HepG2 (cell line): ENCODE data around the gene RNF222. TPM values are rescaled to one million over a fixed set of nuclear protein-coding genes. Genes with fewer than 3 reads are reported as not detected.

ENCODE experiments used
- ARID2 ChIP-seq: sonication (generic); formaldehyde crosslinking; IDR thresholded peaks from 2 replicates; pipeline ENCODE4 v1.8.1; 2022; ENCODE audit warnings: mild to moderate bottlenecking, missing genetic modification reagents, borderline replicate concordance
- ASH2L ChIP-seq: fragments of 300-600, 200-600 bp; sonication (generic); IDR thresholded peaks from 2 replicates; pipeline ENCODE4 v1.7.0; 2017; ENCODE audit warnings: low read depth, mild to moderate bottlenecking, moderate library complexity, mixed read lengths, low read length; ENCODE audit not compliant: insufficient read length
- CEBPG ChIP-seq: IDR thresholded peaks from 2 replicates; pipeline ENCODE4 v1.6.1; 2016
- CENPBD1 ChIP-seq: sonication (generic); formaldehyde crosslinking; IDR thresholded peaks from 2 replicates; pipeline ENCODE4 v1.8.0; 2022; ENCODE audit warnings: missing genetic modification reagents, low read depth, mild to moderate bottlenecking, borderline replicate concordance
- FOXK1 ChIP-seq: sonication (generic); formaldehyde crosslinking; IDR thresholded peaks from 2 replicates; pipeline ENCODE4 v1.4.0; 2020; ENCODE audit warnings: low read depth, missing genetic modification reagents, borderline replicate concordance
- HDAC2 ChIP-seq: sonication (generic); formaldehyde crosslinking; IDR thresholded peaks from 2 replicates; pipeline ENCODE4 v1.4.0; 2020; ENCODE audit warnings: missing genetic modification reagents
- KLF11 ChIP-seq: IDR thresholded peaks from 2 replicates; pipeline ENCODE4 v1.6.1; 2016; ENCODE audit warnings: missing compliant biosample characterization
- KLF16 ChIP-seq, 2 experiments: sonication (generic) in 1 of 2; formaldehyde crosslinking in 1 of 2; IDR thresholded peaks; 2 replicates each; pipeline versions ENCODE4 v1.6.1 to v1.8.0; 2016 to 2023; ENCODE audit warnings: missing genetic modification reagents in 2 of 2, missing compliant biosample characterization in 1 of 2
- KMT2B ChIP-seq: IDR thresholded peaks from 2 replicates; pipeline ENCODE4 v1.6.1; 2016; ENCODE audit warnings: missing genetic modification reagents, missing compliant biosample characterization
- MED1 ChIP-seq: sonication (generic); formaldehyde crosslinking; IDR thresholded peaks from 2 replicates; pipeline ENCODE4 v1.4.0; 2020; ENCODE audit warnings: missing genetic modification reagents
- NFE2 ChIP-seq: sonication (generic); formaldehyde crosslinking; IDR thresholded peaks from 2 replicates; pipeline ENCODE4 v1.4.0; 2020; ENCODE audit warnings: missing genetic modification reagents
- NFKBIZ ChIP-seq: IDR thresholded peaks from 2 replicates; pipeline ENCODE4 v1.6.1; 2018; ENCODE audit warnings: missing genetic modification reagents, missing compliant biosample characterization
- POGZ ChIP-seq: sonication (generic); formaldehyde crosslinking; IDR thresholded peaks from 2 replicates; pipeline ENCODE4 v1.4.0; 2020; ENCODE audit warnings: mild to moderate bottlenecking, missing genetic modification reagents
- RBAK ChIP-seq: sonication (generic); formaldehyde crosslinking; IDR thresholded peaks from 2 replicates; pipeline ENCODE4 v1.5.1; 2020; ENCODE audit warnings: mild to moderate bottlenecking, missing genetic modification reagents
- RELA ChIP-seq: sonication (generic); formaldehyde crosslinking; IDR thresholded peaks from 2 replicates; pipeline ENCODE4 v1.4.0; 2020; ENCODE audit warnings: missing genetic modification reagents
- REPIN1 ChIP-seq: sonication (generic); formaldehyde crosslinking; IDR thresholded peaks from 2 replicates; pipeline ENCODE4 v1.8.0; 2022; ENCODE audit warnings: missing genetic modification reagents, low read depth, mild to moderate bottlenecking, borderline replicate concordance
- RFXAP ChIP-seq: sonication (generic); formaldehyde crosslinking; IDR thresholded peaks from 2 replicates; pipeline ENCODE4 v1.4.0; 2020; ENCODE audit warnings: missing genetic modification reagents, borderline replicate concordance
- RXRB ChIP-seq: IDR thresholded peaks from 2 replicates; pipeline ENCODE4 v1.6.1; 2016; ENCODE audit warnings: borderline replicate concordance, missing genetic modification reagents, missing compliant biosample characterization
- SALL2 ChIP-seq: sonication (generic); formaldehyde crosslinking; IDR thresholded peaks from 2 replicates; pipeline ENCODE4 v1.8.1; 2023; ENCODE audit warnings: mild to moderate bottlenecking, missing genetic modification reagents, inconsistent platforms
- SAP130 ChIP-seq: IDR thresholded peaks from 2 replicates; pipeline ENCODE4 v1.6.1; 2016; ENCODE audit warnings: low read depth
- SNRNP70 ChIP-seq: fragments of 200-400 bp; formaldehyde crosslinking; IDR thresholded peaks from 2 replicates; pipeline ENCODE4 v1.6.1; 2017; ENCODE audit warnings: mild to moderate bottlenecking, low read depth, low read length, moderate library complexity
- TBP ChIP-seq: sonication (generic); formaldehyde crosslinking; IDR thresholded peaks from 2 replicates; pipeline ENCODE4 v1.5.0; 2020; ENCODE audit warnings: missing genetic modification reagents
- U2AF2 ChIP-seq: fragments of 200-400 bp; formaldehyde crosslinking; IDR thresholded peaks from 2 replicates; pipeline ENCODE4 v1.6.1; 2017; ENCODE audit warnings: low read depth, mild to moderate bottlenecking, low read length
- ZC3H13 ChIP-seq: sonication (generic); formaldehyde crosslinking; IDR thresholded peaks from 2 replicates; pipeline ENCODE4 v1.8.1; 2023; ENCODE audit warnings: mild to moderate bottlenecking, missing genetic modification reagents, moderate library complexity
- ZEB1 ChIP-seq: IDR thresholded peaks from 2 replicates; pipeline ENCODE4 v1.6.1; 2012; ENCODE audit warnings: mild to moderate bottlenecking, low read depth, inconsistent platforms; ENCODE audit not compliant: insufficient replicate concordance
- ZGPAT ChIP-seq: IDR thresholded peaks from 2 replicates; pipeline ENCODE4 v1.6.1; 2016; ENCODE audit warnings: mild to moderate bottlenecking
- ZNF251 ChIP-seq: sonication (generic); formaldehyde crosslinking; IDR thresholded peaks from 2 replicates; pipeline ENCODE4 v1.9.0; 2021; ENCODE audit warnings: mild to moderate bottlenecking, missing genetic modification reagents
- ZNF3 ChIP-seq: IDR thresholded peaks from 2 replicates; pipeline ENCODE4 v1.7.0; 2017; ENCODE audit warnings: inconsistent platforms
- ZNF329 ChIP-seq: sonication (generic); formaldehyde crosslinking; IDR thresholded peaks from 2 replicates; pipeline ENCODE4 v1.9.0; 2021; ENCODE audit warnings: low read depth, mild to moderate bottlenecking, missing genetic modification reagents
- ZNF552 ChIP-seq: sonication (generic); formaldehyde crosslinking; IDR thresholded peaks from 2 replicates; pipeline ENCODE4 v1.9.0; 2022; ENCODE audit warnings: missing genetic modification reagents, mild to moderate bottlenecking, borderline replicate concordance
- ZNF674 ChIP-seq: sonication (generic); formaldehyde crosslinking; IDR thresholded peaks from 2 replicates; pipeline ENCODE4 v1.5.0; 2020; ENCODE audit warnings: low read depth, mild to moderate bottlenecking, missing genetic modification reagents
- ZNF790 ChIP-seq: sonication (generic); formaldehyde crosslinking; IDR thresholded peaks from 2 replicates; pipeline ENCODE4 v1.8.0; 2022; ENCODE audit warnings: missing genetic modification reagents, mild to moderate bottlenecking, borderline replicate concordance
- ZNF792 ChIP-seq: IDR thresholded peaks from 2 replicates; pipeline ENCODE4 v1.6.1; 2016
- polyA plus RNA-seq, 8 experiments: library from polyadenylated mRNA; depleted of rRNA in 3 of 8; stranded (reverse) in 7 of 8; unstranded in 1 of 8; fragments of >200 nt; fragmentation: Illumina TruSeq in 4 of 8; extraction: Trizol in 4 of 8; gene quantifications; 2 replicates each; pipeline versions ENCODE4 v1.2.1 to v1.2.3, GENCODE V29; 2011 to 2016; ENCODE audit warnings: low read depth in 4 of 8, missing spikeins in 1 of 8, mixed read lengths in 1 of 8; ENCODE audit not compliant: insufficient read depth in 1 of 8
- total RNA-seq, 5 experiments: library from RNA; depleted of rRNA; stranded (reverse); fragments of >200 nt; fragmentation: Illumina TruSeq; extraction: Trizol; gene quantifications; 2 replicates each; pipeline ENCODE4 v1.2.3, GENCODE V29; 2016; ENCODE audit warnings: low read depth in 1 of 5

RNF222 gene
- total and polyA plus RNA-seq, 2 of the 13 experiments (the other 11 are each of a cell fraction or from before 2014, with no cell fraction given), result not detected

- TF ChIP-seq MED1 (CRISPR knock-in tag) (peak; percentile 65), CENPBD1 (CRISPR knock-in tag) (no peak), RELA (CRISPR knock-in tag) (no peak), ZNF552 (CRISPR knock-in tag) (no peak), SNRNP70 (no peak), SALL2 (CRISPR knock-in tag) (peak; percentile 68), ZNF674 (CRISPR knock-in tag) (no peak), ZGPAT (CRISPR knock-in tag) (peak; percentile 87), TBP (CRISPR knock-in tag) (no peak), CEBPG (peak; percentile 89), FOXK1 (peak; percentile 85; the same call in 1 of the 2 replicates), REPIN1 (peak; percentile 70; the same call in 1 of the 2 replicates), ZNF251 (CRISPR knock-in tag) (no peak), KLF16 (CRISPR knock-in tag; IDR thresholded peaks at IDR 0.05) (peak in 1 of 2 experiments; percentile 93; a peak in 1 of 4 replicates), RBAK (CRISPR knock-in tag) (no peak), KMT2B (CRISPR knock-in tag) (peak; percentile 87), ASH2L (peak; percentile 56), ZNF792 (CRISPR knock-in tag) (peak; percentile 21; the same call in 1 of the 2 replicates), U2AF2 (no peak), KLF11 (CRISPR knock-in tag) (no peak; the same call in 1 of the 2 replicates), RXRB (CRISPR knock-in tag) (peak; percentile 71; the same call in 1 of the 2 replicates), RFXAP (CRISPR knock-in tag) (peak; percentile 19; the same call in 1 of the 2 replicates), POGZ (CRISPR knock-in tag) (peak; percentile 86), NFKBIZ (0 out of 2 replicates have a peak, but pooled peaks have one; percentile 56), ZEB1 (no peak), SAP130 (CRISPR knock-in tag) (peak; percentile 90), HDAC2 (peak; percentile 76), ARID2 (CRISPR knock-in tag) (no peak), NFE2 (CRISPR knock-in tag) (no peak), ZNF3 (CRISPR knock-in tag) (no peak), ZNF329 (CRISPR knock-in tag) (peak; percentile 79; the same call in 1 of the 2 replicates), ZNF790 (CRISPR knock-in tag) (peak; percentile 27; the same call in 1 of the 2 replicates), ZC3H13 (CRISPR knock-in tag) (peak; percentile 75; the same call in 1 of the 2 replicates)
These were observed 14.3 kb downstream of the RNF222 start, which contains the start of gene RPL26 (continued) for GRCh38 chr17:8383143-8383822.
